Stimulated activated CD4-positive, alpha-beta T cell treated with anti-CD3 and anti-CD28 coated beads, Interleukin-15, amount 100 ng/mL, for 48 hours (primary cell): ENCODE results near the gene GCG.
A peak's percentile ranks its signal among the peaks of the same experiment; 100 is the strongest.

Source experiments
- DNase-seq, 2 donors: peaks; one replicate each; pipeline ENCODE4 v3.0.0-alpha.2; 2020; ENCODE audit warnings: low read depth in 2 of 2

Gene GCG

DNA sequence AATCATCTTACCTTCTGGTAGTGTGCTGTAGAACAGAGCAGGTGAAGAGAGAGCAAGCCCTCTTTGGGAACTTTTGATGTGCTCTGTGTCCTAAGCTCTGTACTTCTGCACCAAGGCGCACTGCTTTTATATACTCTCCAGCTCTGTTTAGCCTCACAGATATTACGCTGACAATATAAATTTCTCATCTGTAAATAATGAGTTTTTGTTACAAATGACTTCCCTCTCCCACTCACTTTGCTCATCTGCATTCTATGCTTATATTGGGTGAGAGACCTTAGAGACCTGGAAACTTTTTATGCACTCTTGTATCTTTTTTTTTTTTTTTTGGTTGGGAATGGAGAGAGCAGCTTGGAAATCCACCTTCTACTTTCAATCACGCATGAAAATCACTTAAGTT, at the start of gene GCG:
Gene GCG (minus strand): TSS at position 101 of the 400 bp plus-strand sequence. CDS start 3,069 bp downstream, outside the sequence.
- no peak for DNase-seq

DNA sequence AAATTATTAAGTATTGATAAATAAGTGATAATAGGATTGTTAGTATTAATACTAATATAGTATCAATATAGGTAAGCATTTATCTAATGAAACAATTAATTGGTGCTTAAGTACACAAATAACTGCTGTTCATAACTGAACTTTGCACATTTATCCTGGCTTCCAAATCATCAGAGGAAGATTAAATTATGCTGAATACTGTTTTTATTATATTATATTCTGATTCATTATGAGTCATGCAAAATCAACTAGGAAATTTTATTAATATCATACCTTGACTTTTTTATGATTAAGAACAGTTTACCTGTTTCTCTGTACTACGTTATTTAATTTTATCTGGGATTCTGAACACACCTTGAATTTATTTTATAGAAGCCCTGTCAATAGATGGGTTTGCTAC, 48.6 kb upstream of the GCG start:
- DNase-seq, result no peak

DNA sequence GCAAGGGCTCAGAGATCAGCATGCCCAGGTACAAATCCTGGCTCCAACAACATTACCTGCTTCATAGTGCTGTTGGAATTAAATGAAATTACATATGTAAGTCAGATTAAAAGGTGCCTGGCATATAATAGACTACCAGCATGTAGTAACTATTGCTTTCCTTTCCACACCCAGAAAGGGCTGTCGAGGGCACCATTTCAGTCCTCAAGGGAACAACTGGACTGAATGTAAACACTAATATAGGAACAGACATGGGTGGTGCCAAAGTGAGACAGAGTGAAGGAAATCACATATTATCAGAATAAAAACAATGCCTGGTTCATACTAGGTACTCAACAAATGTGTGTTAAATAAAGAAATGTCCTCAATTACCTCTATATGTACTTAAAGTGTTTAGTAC, 47.9 kb upstream of the GCG start:
- no peak for DNase-seq

DNA sequence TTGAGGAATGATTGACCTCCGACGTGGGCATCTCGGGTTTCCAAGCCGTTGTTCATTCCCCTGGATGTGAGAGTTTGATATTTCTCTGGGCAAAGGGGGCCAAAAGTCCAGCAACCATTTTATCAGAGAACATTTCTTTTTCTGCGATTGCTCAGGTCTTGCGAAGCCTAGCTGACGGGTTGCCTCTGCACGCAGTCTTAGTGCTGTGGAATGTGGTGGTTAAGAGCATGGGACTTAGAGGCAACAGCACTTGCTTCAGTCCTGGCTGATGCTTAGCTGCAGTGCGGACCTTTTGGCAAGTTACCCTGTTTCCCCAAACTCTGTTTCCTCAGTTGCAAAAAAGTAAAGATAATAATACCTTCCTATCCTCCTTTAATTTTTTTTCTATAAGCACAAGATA, 46.2 kb upstream of the GCG start:
- DNase-seq, result no peak

DNA sequence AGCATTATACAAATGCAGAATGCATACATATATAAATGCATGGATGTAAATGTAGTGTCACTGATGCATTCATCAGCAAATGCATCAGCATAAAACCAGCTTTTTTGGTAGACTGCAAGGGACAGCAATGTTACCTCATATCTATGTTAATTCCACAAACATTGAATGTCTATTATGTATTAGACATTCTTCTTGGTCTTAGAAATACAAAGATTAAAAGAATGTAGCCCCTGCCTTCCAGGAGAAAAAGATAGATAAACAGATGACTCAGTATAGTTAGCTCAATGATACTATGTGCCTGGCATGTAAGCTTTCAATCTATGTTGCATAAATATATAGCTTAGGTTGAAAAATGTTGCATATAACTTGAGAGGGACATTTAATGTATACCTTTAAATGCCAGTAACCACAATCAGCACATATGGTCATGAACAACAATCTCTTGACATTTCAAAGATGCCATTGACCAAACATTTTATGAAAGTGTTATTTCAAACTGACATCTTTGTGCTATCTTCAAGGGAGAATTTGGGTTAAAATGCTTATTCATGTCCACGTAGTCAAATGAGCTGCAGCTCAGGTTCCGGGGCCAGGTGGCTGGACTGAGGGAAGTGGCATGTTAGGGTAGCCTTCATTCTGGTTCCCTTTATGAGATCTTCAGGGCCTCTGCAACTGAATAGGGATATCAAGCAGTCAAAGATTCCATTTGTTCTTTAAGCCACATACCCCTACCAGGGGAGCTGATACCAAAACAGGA, 45.2 kb upstream of the GCG start:
- DNase-seq, result no peak

DNA sequence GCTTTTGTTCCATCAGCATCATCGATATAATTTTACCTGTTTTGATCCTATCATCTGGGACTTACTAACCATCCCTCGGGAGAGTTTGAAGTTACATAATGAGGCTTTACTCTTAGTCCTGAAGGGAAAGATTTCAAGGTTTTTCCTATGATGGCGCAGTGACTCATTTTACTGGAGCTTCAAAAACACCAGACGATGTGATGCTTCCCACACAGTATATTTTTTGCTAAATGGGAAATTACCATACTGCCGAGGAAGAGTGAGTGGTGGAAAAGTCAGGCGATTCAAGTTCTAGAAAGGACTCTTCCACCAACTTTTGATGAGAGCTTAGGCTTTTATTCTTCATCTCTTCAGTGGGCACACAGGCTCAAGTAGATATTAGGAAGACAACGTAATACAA, 44.6 kb upstream of the GCG start:
- no peak for DNase-seq

DNA sequence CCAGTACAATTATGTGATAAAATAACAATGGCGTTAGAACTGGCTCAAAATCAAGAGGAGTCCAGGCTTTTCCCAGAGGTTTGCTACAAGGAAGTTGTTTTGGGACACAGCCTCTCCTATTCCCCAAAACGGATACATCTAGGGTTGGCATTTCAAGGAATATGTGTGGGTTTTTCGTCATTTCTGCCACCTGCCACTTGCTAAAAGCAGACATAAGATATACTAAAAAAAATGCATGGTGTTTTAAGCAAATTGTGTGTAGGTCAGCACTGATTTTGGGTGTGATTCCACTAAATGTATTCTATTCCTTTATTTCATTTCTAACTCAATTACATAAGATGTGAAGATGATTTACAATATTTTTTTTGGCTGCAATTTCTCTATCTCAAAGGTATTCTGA, 36.4 kb upstream of the GCG start:
- DNase-seq, result no peak

DNA sequence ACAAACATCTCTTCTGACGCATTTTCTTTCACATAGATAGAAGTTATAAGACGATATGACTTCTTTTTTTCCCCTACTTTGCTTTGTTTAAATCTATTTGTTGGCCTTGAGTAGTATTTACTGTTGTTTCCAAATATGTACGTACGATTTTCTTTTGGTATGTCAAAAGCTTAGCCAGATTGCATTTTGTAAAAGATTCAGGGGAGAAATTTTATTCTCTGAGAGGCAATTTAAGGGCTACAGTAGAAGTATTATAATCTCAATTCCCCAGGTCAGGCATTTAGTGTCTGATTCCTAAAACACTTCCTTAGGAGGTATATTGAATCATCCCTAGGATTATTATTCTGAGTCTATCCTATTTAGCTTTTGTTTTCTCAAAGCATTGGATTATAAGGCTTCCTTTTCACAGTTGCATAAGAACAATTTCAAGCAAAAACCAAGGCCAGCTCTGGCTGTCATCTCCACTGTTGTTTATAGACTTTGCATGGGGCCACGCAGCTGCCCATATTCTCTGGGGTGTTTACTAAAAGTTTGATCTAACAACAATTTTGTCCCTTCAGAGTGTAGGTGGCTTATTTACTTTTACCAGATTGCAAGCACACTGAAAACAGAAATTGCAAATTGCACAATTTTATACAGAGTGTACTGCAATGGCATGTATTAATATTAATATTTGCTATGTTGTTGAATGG, 33.6 kb upstream of the GCG start:
- no peak for DNase-seq

DNA sequence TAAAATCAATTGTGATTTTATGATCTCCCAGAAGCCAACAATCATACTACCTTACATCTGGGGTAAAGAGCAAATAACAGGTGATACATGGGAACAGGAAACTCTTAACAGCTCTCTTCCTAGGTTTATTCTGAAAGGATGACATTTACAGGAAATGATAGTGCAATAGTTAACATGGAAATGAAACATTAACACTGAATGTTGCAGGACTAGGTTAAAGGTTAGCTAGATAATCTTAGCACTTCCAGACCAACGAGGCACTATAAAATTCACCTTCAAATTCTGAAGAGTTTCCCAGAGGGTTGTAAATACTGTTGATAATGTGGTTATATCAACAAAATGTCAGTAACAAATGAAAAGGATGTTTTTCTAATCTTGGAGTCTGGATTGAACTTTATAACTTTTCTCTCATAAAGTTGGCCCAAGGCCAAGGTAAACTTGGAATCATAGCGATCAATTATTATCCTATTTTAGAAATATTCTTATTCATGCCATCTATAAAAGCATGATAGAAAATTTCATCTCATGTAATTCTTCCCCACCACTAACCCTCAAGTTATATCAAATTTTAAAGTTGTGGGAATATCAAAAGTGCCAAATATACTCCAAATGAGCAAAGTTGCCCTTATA, 32.9 kb upstream of the GCG start:
- DNase-seq, result no peak

DNA sequence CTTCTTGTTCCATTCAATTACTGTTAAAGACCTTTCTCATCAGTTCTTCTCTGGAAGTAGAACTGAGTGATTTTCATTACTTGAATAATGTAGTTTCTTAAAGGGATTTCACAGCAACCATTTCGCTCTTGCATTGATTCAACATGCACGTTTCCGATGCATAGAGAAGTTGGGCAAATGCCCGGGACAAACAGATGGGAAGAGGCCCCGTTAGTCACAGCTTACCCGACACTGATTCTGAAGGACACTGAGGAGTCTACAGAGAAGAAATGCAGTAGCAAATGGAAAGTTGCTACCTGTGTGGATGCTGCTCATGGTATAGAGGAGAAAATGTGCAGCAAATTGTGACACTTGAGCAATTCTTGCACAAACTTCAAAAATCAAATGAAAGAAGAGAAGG, 32.3 kb upstream of the GCG start:
- DNase-seq, result no peak

DNA sequence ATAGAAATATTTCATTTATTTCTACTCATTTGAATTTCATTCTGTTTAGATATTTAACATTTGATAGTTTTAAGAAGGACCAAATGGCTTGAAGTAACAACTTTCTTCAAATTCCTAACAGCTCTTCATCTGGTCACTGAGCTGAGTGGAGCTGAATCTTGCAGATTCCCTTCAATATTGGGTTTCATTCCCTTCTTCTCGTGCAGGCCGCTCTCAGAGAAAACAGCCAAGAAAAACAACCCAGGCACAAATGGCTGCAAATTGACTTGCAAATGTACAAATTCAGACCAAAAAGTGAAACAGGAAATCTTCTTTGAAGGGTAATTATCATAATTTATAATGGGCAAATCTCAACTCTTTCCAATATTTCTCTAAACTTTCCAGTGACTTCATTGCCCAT, 30.3 kb upstream of the GCG start:
- no peak for DNase-seq

DNA sequence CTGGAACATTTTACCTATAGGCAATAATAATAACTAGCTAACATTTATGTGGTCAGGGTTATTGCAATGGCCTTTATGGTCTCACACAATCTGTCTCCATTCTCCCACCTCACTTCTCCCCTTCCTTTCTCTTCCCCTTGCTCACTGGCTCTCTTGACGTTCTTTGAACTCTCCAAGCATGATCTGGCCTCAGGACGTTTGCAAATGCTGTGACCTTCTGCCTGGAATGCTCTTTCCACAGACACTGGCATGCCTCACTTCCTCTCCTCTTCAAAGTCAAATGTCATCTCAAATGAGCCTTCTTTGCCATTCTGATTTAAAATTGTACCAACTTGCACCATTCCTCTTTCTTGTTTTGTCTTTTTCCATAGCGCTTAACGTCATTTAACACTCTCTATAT, 25.3 kb upstream of the GCG start:
- no peak for DNase-seq

DNA sequence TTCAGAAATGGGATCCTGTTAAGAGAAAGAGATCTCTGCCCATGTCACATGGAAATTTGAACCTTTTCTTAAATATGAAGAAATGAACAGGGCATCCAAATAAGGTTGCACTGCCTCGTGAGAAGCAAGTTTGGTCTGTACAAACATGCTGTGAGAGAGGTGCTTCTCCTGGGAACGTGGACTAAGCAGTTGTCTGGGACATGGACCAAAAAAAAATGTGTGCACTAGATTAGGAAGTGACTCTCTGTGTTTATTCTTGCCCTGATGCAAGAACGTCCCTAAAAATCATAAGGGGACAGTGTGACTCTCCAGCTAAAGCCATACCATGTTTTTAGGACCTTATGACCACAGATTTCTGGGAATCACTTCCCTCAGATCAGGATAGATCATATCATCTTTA, 23.7 kb upstream of the GCG start:
- DNase-seq, result no peak

DNA sequence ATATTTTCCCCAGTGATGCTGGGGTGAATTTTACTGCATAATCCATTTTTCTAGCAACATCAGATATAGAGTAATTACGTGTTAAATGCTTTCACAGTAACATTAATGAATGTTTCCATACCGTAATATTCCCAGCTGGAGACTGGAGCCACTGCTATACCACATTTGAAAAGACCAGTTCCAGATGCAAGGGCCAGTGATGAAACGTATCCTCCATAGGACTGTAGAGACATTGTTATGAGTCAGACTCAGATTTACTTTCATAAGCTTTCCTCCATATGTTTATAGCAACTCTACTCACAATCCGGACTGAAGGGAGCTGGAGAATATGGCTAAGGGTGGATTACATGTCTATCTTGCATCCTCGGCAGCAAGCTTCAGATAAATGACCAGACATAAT, 22.7 kb upstream of the GCG start:
- no peak for DNase-seq

DNA sequence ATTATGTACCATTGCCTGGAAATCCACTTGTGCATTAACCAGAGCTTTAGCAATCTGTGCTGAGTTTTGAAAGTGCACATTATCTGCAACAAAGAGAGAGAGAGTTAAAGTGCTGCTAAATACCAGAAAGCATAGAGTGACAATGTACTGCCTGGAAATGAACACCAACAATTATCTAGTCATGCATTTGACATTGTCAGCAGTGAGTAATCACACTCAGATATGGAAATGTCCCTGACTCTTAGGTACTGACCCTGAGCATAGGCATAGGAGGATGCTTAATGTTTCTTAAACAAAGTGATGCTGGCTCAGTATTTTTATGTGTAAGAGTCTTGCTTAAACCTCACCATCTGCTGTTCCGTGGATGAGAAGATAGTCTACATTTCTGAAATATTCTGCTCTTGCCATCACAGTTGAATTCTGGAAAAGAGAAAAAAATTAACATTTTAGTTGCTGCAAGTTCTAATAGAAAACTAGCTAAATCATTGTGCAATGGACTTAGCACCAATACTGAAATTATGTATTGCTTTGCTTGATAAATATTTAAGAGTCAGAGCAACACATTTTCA, 20.8 kb upstream of the GCG start:
- DNase-seq, result no peak

DNA sequence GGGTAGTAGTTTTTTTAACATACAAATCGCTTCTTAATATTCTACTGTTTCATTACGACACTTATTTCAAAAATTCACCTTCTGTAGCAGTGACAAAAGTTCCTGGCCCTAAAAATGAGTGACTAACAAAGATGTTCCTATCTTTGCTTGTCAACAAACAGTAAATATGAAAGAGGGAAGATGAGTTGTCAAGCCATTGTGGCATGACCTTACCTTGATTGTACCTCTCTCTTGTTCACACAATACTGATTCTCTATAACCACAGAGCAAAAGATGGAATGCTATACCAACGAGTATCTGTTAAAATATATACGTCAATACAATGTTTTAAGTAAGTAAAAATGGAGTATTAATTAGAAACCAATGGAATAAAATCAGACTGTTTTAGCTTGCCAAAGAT, 14.7 kb upstream of the GCG start:
- DNase-seq, result no peak

DNA sequence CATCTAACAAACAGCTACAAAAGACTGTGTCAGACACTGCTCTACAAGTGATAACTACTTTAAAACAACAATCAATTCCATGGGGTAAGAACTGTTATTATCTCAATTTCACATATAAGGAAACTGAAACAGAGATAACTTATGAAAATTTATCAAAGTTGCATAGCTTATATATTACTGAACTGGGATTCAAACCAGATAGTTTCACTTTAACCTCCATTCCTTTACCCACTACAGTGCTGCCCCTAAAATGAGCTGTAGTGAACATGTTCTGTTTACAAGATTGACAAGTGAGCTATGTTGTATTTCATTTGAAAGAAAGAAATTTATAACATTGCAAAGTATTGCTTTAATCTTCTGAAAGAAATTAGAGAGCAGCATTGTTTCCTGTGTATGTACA, 14.1 kb upstream of the GCG start:
- no peak for DNase-seq

DNA sequence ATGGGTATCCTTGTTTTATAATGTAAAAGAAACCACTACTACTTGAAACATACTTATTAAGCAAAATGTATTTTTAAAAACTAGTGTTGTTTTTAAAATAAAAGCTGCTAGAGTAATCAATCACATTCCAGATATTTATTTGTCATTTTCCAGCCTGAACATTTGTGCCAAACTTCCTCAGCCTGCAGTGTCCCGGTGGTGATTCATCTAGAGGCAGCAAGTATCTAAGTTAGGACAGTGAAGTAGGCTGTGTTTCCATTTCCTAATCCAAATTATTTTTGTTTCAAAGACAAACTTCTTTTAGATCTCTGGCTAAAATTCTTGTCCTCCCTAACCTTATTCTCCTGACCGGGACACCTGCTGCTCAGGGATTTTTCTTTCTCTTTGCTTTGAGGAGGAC, 12.8 kb upstream of the GCG start:
- no peak for DNase-seq

DNA sequence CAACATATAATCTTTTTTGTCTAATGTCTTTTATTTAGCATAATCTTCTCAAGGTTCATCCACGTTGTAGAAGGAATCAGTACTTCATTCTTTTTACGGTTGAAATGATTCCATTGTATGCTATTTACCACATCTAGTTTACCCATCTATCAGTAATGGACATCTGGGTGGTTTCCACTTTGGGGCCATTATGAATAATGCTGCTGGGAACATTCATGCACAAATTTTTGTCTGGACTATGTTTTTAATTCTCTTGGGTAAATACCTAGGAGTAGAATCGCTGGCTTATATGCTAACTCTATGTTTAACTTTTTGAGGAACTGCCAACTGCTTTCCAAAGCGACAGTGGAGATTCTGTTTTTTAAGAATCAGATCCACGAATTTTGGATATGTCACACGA, 7.4 kb upstream of the GCG start:
- DNase-seq, result no peak

DNA sequence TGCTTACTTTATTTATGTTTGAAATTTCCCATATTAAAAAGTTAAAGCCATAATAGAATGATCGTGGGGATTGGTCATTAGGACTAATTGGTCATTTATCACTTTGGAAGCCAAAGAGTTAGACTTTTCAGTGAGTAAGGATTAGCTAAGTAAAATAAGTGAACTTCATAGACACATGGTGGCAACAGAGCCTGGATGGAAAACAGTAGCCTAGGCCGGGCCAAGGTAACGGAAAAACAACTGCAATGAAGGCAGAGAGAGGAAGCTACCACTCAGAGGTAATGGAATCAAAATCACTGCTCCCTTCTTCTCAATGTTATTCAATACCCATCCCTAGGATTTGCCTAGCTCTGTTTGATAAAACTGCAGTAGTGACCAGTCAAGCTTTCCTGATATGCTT, 4.1 kb upstream of the GCG start:
- no peak for DNase-seq

DNA sequence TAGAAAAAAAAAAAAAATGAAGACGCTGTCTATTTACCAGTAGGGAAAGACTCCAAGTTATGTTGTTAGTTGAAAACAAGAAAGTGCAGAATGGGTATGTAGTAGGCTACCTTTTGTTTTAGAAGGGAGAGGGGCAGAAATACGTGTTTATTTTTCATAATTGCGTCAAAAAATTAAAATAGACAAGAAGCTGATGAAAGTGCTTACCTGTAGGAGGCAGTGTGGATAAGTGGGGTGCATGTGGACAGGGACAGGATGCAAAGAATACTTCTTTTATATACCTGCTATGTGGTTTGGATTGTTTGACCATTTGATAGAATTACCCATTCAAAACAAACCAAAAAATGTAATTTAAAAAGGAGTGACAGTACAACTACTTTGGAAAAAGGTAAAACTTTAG, 3.0 kb upstream of the GCG start:
- no peak for DNase-seq

DNA sequence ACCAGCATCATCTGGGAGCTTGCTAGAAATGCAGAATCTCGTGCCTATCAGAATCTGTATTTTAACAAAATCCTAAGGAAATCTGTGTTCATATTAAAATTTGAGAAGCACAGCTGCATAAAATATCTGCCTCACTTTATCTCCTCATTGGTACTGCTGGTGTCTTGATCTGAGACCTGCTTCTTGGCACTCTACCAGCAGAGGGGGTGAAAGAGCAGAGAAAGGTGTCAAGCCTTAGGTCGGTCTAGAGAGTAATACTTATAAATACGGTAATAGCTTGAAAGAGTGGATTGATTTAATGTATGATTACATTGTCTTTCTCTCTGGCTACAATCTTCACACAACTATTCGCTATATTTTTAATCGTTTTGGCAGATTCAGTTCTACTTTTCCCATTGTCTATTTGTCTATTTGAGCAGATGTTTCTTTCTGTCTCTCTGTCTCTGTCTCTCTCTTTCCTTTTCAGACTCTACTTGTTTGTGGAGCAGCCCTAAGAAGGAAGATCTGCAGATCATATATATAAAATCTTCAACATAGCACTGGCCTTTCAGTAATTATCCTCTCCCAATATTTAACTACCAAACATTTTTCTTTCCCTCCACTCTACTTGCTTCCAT, 1.7 kb upstream of the GCG start:
- peak; percentile 22 to 51 for DNase-seq
